Daoy (cell line): ENCODE measurements around the gene KCTD5. TPM values are rescaled to one million over a fixed set of nuclear protein-coding genes. Genes with fewer than 3 reads are reported as not detected.

ENCODE experiments used
- DNase-seq: peaks from one replicate; pipeline ENCODE4 v3.0.0-alpha.2; 2015; ENCODE audit warnings: low read depth
- total RNA-seq: library from RNA; depleted of rRNA; stranded (reverse); fragments of >200 nt; shearing (Covaris generic); gene quantifications from 2 replicates; pipeline ENCODE4 v1.2.3, GENCODE V29; 2014; rRNA removed

KCTD5 gene
- total RNA-seq, 1 experiment from 2014 or later: 27.4 TPM

DNA sequence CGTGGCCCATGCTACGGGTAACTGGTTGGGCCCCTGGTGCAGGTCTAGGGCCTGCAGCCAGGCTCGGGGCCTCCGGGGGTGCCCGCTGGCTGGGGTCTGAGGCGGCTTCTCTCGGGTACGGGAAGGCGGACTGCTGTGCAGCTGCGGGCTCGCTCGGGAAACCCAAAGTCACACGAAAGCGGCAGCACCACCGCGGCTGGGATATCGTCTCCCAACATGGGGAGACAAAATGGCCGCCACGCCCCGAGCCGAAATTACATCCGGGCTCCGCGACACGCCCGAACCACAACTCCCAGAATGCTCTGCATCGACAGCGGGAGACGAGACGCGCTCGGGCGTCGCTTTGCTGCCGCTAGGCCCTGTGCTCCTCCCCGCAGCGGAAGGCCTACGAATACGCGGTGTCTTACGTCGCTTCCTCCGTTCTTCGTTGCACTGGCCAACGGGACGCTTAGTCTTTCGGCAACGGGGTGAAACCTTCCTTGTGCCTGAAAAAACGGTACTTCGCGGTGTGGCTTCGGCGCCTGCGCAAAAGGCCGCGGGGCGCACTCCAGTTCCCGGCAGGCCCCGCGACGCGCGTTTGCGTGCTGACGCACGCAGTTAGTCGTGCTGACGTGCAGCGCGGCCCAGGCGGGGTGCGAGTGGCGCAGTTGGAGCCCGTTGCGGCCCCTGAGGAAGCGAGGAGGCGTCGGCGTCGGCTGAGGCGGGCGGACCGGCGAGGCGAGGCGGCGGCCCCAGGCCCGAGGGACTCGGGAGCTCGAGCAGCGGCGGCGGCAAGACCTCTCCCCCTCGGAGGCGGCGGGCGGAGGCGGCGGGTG is 69.9 kb downstream of the KCTD5 start, which contains the start of gene SRRM2:
SRRM2 (plus strand) TSS at position 604 of the 815 bp plus-strand sequence. CDS start 3,727 bp downstream, outside the sequence.
- DNase-seq: peak; percentile 96

DNA sequence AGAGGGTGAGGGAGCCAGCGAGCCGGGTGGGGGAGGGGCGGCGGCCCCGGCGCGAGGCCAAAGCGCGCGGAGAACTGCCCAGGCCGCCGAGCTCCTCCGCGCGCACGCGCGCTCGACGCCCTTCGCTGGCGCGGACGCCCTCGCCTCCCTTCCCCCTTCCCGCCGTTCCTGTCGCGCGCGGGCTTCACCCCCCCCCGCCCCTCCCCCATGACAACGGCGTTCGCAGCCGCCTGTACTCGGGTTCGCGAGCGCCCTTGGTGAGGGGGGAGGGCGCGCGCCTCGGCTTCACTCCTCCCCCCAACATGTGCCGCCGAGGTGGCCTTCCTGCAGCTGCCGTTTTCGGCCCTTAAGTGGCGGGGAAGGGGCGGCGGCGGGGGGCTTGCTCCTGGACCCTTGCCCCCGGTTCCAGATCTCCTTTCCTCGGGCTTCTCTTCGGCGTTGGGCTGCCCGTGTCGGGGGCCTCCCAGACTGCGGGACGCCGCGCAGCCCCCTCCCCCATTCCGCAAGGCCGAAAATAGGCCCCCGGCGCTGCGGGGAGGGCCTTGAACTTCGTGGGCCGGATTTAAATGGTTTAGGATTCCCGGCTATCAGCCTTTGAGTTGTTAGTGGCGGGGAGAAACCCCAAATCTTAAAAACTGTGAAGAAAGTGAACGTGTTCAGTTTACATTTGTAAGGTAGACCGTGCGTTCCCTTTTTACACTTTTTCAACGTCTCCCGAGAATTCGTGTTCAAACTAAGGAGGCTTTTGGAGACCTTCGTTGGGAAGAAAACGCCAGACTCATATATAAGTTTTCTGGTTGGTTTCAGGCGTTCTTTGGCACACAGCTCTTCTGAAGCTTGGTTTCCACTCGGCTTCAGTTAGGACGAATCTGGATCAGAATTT is 70.8 kb downstream of the KCTD5 start:
- peak; percentile 82 for DNase-seq

GRCh38 chr16:2753733-2754020 is 71.4 kb downstream of the KCTD5 start:
- DNase-seq: no peak

DNA sequence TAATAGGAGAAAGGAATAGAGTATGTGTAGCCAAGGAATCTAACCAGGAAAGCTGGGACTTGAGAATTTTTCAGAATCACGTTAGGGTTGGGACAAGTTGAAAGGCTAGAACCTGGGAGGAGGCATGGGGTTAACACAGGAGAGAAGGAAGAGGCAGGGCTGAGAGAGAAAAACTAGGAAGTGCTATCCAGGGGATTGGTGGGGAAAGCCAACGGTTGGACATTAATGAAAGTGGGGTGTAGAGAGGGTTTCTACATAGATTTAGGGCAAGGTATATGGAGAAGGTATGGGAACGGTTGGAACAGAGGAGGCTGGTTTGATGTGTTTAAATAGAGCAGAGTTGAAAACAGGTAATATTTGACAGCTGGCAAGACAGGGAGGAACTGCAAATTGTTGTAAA is 72.8 kb downstream of the KCTD5 start:
- DNase-seq: no peak

DNA sequence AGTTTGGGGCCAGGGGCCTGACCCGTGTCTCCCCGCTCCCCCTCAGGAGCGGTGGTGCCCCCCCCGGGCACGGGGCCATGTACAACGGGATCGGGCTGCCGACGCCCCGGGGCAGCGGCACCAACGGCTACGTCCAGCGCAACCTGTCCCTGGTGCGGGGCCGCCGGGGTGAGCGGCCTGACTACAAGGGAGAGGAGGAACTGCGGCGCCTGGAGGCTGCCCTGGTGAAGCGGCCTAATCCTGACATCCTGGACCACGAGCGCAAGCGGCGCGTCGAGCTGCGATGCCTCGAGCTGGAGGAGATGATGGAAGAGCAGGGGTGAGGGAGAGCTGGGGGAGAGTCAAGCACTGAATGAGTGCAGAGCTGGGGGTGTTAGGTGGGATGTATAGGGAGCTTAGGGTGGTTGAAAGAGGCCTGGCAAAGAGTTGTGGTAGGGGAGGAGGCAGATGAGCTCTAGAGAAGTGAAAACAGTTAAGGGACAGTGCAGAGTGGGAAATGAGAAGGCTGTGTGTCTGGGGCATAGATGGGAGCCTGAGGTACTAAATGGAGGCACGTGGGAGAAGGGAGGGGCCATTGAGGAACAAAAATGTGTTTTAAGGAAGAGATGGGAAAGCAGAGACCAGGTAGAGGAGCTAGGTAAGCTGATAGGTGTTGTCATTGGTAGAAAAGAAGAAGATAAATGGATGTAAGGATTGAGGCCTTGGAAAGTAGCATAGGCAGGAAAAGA is 74.1 kb downstream of the KCTD5 start:
- DNase-seq: no peak

DNA sequence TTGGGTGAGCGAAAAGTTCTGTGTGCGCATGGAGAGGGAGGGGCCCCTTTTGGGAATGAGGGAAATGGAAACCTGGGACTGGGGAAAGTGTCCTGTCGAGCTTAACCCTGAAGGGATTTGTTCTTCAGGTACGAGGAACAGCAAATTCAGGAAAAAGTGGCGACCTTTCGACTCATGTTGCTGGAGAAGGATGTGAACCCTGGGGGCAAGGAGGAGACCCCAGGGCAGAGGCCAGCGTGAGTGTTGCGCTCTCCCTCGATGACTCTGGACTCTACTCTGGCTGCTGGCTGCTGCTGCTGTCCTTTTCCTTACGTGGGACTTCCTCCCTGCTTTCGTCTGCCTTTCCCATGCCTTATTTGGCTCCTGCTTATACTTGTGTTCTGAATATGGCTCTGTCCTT is 75.0 kb downstream of the KCTD5 start:
- DNase-seq: no peak

Other genes starting within 250 kb of the KCTD5 start
- 21.1 and 29.3 TPM in 2 replicates for gene TEDC2, start 222.4 kb upstream of the KCTD5 start, total RNA-seq
- not detected in 2 replicates for gene NTN3, start 211.2 kb upstream of the KCTD5 start, total RNA-seq
- gene TBC1D24, start 207.4 kb upstream of the KCTD5 start, total RNA-seq: 5.6 and 6.8 TPM in 2 replicates
- gene ATP6V0C, start 168.6 kb upstream of the KCTD5 start, total RNA-seq: 19.9 and 31.2 TPM in 2 replicates
- gene AMDHD2, start 162.2 kb upstream of the KCTD5 start, total RNA-seq: 11.7 and 22.0 TPM in 2 replicates
- gene CEMP1, start 151.1 kb upstream of the KCTD5 start, total RNA-seq: not detected in 2 replicates
- gene PDPK1, start 144.5 kb upstream of the KCTD5 start, total RNA-seq: 10.5 and 12.8 TPM in 2 replicates
- gene PRSS27, start 37.7 kb downstream of the KCTD5 start, total RNA-seq: 0.06 TPM in 1 of 2 replicates, not detected in the other
- gene SRRM2, start 70.1 kb downstream of the KCTD5 start, total RNA-seq: 18.3 and 32.6 TPM in 2 replicates
- 200 and 262 TPM in 2 replicates for gene ELOB, start 94.8 kb downstream of the KCTD5 start, total RNA-seq
- not detected in 2 replicates for gene PRSS33, start 105.0 kb downstream of the KCTD5 start, total RNA-seq
- gene PRSS41, start 115.9 kb downstream of the KCTD5 start, total RNA-seq: not detected in 2 replicates
- gene PRSS21, start 134.7 kb downstream of the KCTD5 start, total RNA-seq: not detected in 2 replicates
- 0.17 and 2.0 TPM in 2 replicates for gene ZG16B, start 147.8 kb downstream of the KCTD5 start, total RNA-seq
- 0.11 TPM in 1 of 2 replicates, not detected in the other for gene PRSS22, start 175.6 kb downstream of the KCTD5 start, total RNA-seq
- 28.3 and 71.6 TPM in 2 replicates for gene FLYWCH2, start 200.7 kb downstream of the KCTD5 start, total RNA-seq
- 32.3 and 42.3 TPM in 2 replicates for gene FLYWCH1, start 229.4 kb downstream of the KCTD5 start, total RNA-seq